ENCODE results near the gene MNDA. TPM values are rescaled to one million over a fixed set of nuclear protein-coding genes. Genes with fewer than 3 reads are reported as not detected.

The MNDA gene
- total RNA-seq (not detected), polyA plus RNA-seq (1 to 10 TPM in 1 of 4 donors, under 1 TPM in 2, not detected in 1; 0.15 to 1.3 (median 0.52) TPM)

- Mint-ChIP-seq H3K9me3 (peaks cover 0 to 25% (median 17%) of the 10 kb centered on the region in 7 donors), H3K4me1 (peaks cover 0 to 10% (median 2%) of the 10 kb centered on the region in 4 donors), H3K27ac (peak within 1 kb of the TSS in 2 of 3 donors; percentile 11 to 20), H3K36me3 (peaks cover 9% of the 10 kb centered on the region), H3K4me3 (no peak within 1 kb of the TSS), H3K27me3 (peaks cover 5% of the 10 kb centered on the region)
- no peaks in the 10 kb centered on the region for H3K36me3 ChIP-seq (ENCODE audit: control insufficient read depth, insufficient read depth, low read length)
- H3K4me3 ChIP-seq (ENCODE audit: low read depth, low read length) = no peak within 1 kb of the TSS
- no peaks in the 10 kb centered on the region for H3K4me1 ChIP-seq (ENCODE audit: control insufficient read depth, insufficient read depth, low read length, poor library complexity, severe bottlenecking)
- ATAC-seq (ENCODE audit: low read depth in 2 of 2) (peak in 1 of 2 donors; percentile 34), DNase-seq (no peak)
- H3K27ac ChIP-seq (ENCODE audit: insufficient read depth, low read length, poor library complexity, severe bottlenecking) = no peak within 1 kb of the TSS
- peaks cover 0 to 7% of the 10 kb centered on the region in 2 experiments for H3K9me3 ChIP-seq (ENCODE audit: control insufficient read depth in 2 of 2, low read length in 2 of 2)
- no peaks in the 10 kb centered on the region for H3K27me3 ChIP-seq (ENCODE audit: control insufficient read depth, insufficient read depth, low read length)
Observed at GRCh38 chr1:158830904-158831507, at the start of gene MNDA. TSS of gene MNDA (plus strand) at chr1:158831351. CDS start at chr1:158842154, 10,803 bp downstream.

DNA sequence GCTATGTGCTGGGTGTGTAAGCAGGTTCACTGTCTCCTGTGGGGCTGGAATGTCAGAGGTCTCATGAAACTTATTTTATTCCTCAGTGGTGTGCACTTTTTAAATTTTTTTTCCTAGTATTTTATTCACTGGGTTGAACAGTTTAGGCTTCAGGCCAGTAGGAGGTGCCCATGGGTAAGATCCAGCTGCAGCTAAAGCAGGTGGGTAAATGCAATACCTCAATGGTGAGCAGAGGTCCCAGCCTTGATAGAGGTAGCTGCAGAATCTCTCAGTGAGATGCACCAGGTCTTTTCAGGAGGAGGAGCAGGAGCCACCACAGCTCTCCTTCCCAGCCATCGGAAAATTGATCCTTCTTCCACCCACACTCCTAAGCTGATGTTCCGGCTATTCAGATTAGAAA lies 37.5 kb upstream of the MNDA start:
- Histone ChIP-seq H3K27me3 (ENCODE audit: control insufficient read depth, insufficient read depth, low read length) (no peaks in the 10 kb centered on the region), H3K9me3 (ENCODE audit: control insufficient read depth in 2 of 2, low read length in 2 of 2) (no peaks in the 10 kb centered on the region), H3K4me3 (ENCODE audit: low read depth, low read length) (no peak overlapping the region), H3K27ac (ENCODE audit: insufficient read depth, low read length, poor library complexity, severe bottlenecking) (no peak overlapping the region), H3K4me1 (ENCODE audit: control insufficient read depth, insufficient read depth, low read length, poor library complexity, severe bottlenecking) (no peaks in the 10 kb centered on the region), H3K36me3 (ENCODE audit: control insufficient read depth, insufficient read depth, low read length) (no peaks in the 10 kb centered on the region)
- Mint-ChIP-seq H3K27me3 (peaks cover 16% of the 10 kb centered on the region), H3K36me3 (no peaks in the 10 kb centered on the region), H3K9me3 (peaks cover 0 to 3% (median 0%) of the 10 kb centered on the region in 7 donors), H3K27ac (no peak overlapping the region), H3K4me3 (no peak overlapping the region), H3K4me1 (peaks cover 0 to 2% (median 0%) of the 10 kb centered on the region in 4 donors)
- DNase-seq = peak in 2 of 3 donors; percentile 40 to 57
- no peak for ATAC-seq (ENCODE audit: low read depth in 2 of 2)

GRCh38 chr1:158794247-158794646 lies 36.9 kb upstream of the MNDA start:
- no peak for ATAC-seq (ENCODE audit: low read depth in 2 of 2)
- no peaks in the 10 kb centered on the region for H3K4me1 ChIP-seq (ENCODE audit: control insufficient read depth, insufficient read depth, low read length, poor library complexity, severe bottlenecking)
- H3K9me3 Mint-ChIP-seq = peaks cover 0 to 3% (median 0%) of the 10 kb centered on the region in 7 donors

DNA sequence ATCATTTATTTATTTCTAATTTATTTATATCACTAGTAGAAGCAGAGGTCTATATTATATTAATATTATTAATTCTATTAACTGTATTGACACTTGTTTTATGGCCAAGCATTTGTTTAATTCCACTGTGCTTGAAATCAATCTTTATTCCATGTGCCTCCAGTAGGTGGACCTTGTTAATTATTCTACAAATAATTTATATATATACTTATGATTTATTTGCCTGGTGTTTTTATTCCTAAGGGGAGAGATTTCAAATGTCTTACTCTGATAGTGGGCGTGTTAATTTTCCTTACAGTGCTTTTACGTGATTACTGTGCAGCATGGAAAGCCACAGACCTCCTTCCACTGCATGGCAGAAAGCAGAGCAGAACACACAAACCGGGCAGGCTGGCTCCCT lies 32.6 kb upstream of the MNDA start:
- Mint-ChIP-seq H3K27ac (no peak overlapping the region), H3K4me3 (no peak overlapping the region), H3K27me3 (peaks cover 22% of the 10 kb centered on the region), H3K4me1 (peaks cover 0 to 1% (median 0%) of the 10 kb centered on the region in 4 donors), H3K36me3 (no peaks in the 10 kb centered on the region), H3K9me3 (no peaks in the 10 kb centered on the region)
- DNase-seq (peak in 1 of 3 donors; percentile 7), ATAC-seq (ENCODE audit: low read depth in 2 of 2) (no peak)
- no peaks in the 10 kb centered on the region for H3K9me3 ChIP-seq (ENCODE audit: control insufficient read depth in 2 of 2, low read length in 2 of 2)
- peaks cover 18% of the 10 kb centered on the region for H3K27me3 ChIP-seq (ENCODE audit: control insufficient read depth, insufficient read depth, low read length)
- no peaks in the 10 kb centered on the region for H3K4me1 ChIP-seq (ENCODE audit: control insufficient read depth, insufficient read depth, low read length, poor library complexity, severe bottlenecking)
- H3K27ac ChIP-seq (ENCODE audit: insufficient read depth, low read length, poor library complexity, severe bottlenecking) = no peak overlapping the region
- no peak overlapping the region for H3K4me3 ChIP-seq (ENCODE audit: low read depth, low read length)
- no peaks in the 10 kb centered on the region for H3K36me3 ChIP-seq (ENCODE audit: control insufficient read depth, insufficient read depth, low read length)

More at GRCh38 chr1:158794247-158794646, 36.9 kb upstream of the MNDA start:
- no peak overlapping the region for H3K27ac Mint-ChIP-seq
- peaks cover 16% of the 10 kb centered on the region for H3K27me3 Mint-ChIP-seq
- DNase-seq = no peak
- no peaks in the 10 kb centered on the region for H3K36me3 Mint-ChIP-seq
- Histone ChIP-seq H3K27me3 (ENCODE audit: control insufficient read depth, insufficient read depth, low read length) (no peaks in the 10 kb centered on the region), H3K4me3 (ENCODE audit: low read depth, low read length) (no peak overlapping the region), H3K27ac (ENCODE audit: insufficient read depth, low read length, poor library complexity, severe bottlenecking) (no peak overlapping the region), H3K9me3 (ENCODE audit: control insufficient read depth in 2 of 2, low read length in 2 of 2) (no peaks in the 10 kb centered on the region), H3K36me3 (ENCODE audit: control insufficient read depth, insufficient read depth, low read length) (no peaks in the 10 kb centered on the region)
- peaks cover 0 to 2% (median 0%) of the 10 kb centered on the region in 4 donors for H3K4me1 Mint-ChIP-seq
- no peak overlapping the region for H3K4me3 Mint-ChIP-seq

DNA sequence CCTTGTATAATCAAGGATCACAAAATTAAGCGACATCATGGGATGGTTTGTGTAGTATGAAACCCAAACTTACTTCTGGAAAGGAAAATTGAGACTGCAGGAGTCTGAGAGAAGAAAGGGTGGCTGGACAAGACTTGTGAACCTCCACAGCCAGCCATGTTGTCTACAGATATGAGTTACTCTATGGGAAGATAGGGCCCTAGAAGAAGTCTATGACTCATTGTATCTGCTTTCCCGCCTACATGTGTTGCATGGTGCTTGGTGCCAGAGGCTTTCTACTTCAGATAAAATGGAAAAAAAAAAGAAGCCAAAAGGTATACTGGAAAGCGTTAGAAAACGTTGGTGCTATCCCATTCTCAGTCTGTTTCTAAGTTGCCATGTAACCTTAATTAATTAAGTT lies 31.5 kb upstream of the MNDA start:
- H3K36me3 Mint-ChIP-seq = no peaks in the 10 kb centered on the region
- Histone ChIP-seq H3K9me3 (ENCODE audit: control insufficient read depth in 2 of 2, low read length in 2 of 2) (no peaks in the 10 kb centered on the region), H3K36me3 (ENCODE audit: control insufficient read depth, insufficient read depth, low read length) (no peaks in the 10 kb centered on the region), H3K4me3 (ENCODE audit: low read depth, low read length) (no peak overlapping the region), H3K27me3 (ENCODE audit: control insufficient read depth, insufficient read depth, low read length) (peaks cover 20% of the 10 kb centered on the region), H3K27ac (ENCODE audit: insufficient read depth, low read length, poor library complexity, severe bottlenecking) (no peak overlapping the region), H3K4me1 (ENCODE audit: control insufficient read depth, insufficient read depth, low read length, poor library complexity, severe bottlenecking) (no peaks in the 10 kb centered on the region)
- no peak for DNase-seq
- ATAC-seq (ENCODE audit: low read depth in 2 of 2) = no peak
- no peaks in the 10 kb centered on the region for H3K9me3 Mint-ChIP-seq
- H3K4me3 Mint-ChIP-seq = no peak overlapping the region
- H3K4me1 Mint-ChIP-seq = peaks cover 0 to 1% (median 0%) of the 10 kb centered on the region in 4 donors
- peaks cover 17% of the 10 kb centered on the region for H3K27me3 Mint-ChIP-seq
- H3K27ac Mint-ChIP-seq = no peak overlapping the region

- H3K27me3 ChIP-seq (ENCODE audit: control insufficient read depth, insufficient read depth, low read length) = peaks cover 22% of the 10 kb centered on the region
- H3K27me3 Mint-ChIP-seq = peaks cover 21% of the 10 kb centered on the region
- no peak overlapping the region for H3K4me3 Mint-ChIP-seq
- no peak overlapping the region for H3K4me3 ChIP-seq (ENCODE audit: low read depth, low read length)
- no peaks in the 10 kb centered on the region for H3K36me3 Mint-ChIP-seq
- no peak overlapping the region for H3K27ac ChIP-seq (ENCODE audit: insufficient read depth, low read length, poor library complexity, severe bottlenecking)
- no peaks in the 10 kb centered on the region for H3K4me1 ChIP-seq (ENCODE audit: control insufficient read depth, insufficient read depth, low read length, poor library complexity, severe bottlenecking)
- no peaks in the 10 kb centered on the region for H3K9me3 Mint-ChIP-seq
- no peaks in the 10 kb centered on the region for H3K36me3 ChIP-seq (ENCODE audit: control insufficient read depth, insufficient read depth, low read length)
- DNase-seq (no peak), ATAC-seq (ENCODE audit: low read depth in 2 of 2) (no peak)
- no peak overlapping the region for H3K27ac Mint-ChIP-seq
- peaks cover 0 to 1% (median 0%) of the 10 kb centered on the region in 4 donors for H3K4me1 Mint-ChIP-seq
- H3K9me3 ChIP-seq (ENCODE audit: control insufficient read depth in 2 of 2, low read length in 2 of 2) = no peaks in the 10 kb centered on the region
Observed at GRCh38 chr1:158800526-158800925, 30.6 kb upstream of the MNDA start.

DNA sequence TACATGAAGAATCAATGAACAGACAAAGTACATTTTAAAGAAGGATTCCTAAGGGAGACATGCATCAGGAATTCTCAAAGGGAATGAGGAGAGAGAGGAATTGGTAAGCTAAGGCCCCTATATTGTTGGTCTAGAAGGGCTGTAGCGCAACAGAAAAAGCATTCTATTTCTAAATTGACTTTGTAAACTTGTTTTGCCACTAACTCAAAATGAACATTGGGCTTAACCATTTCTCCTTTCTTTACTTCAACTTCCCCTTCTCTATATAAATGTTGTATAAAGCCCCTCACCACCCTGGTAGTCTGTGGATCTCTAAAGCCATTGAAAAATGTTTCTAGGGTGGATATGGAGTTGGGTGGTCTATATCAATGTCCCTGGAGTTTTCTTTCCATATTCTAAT lies 29.8 kb upstream of the MNDA start:
- no peak overlapping the region for H3K4me3 ChIP-seq (ENCODE audit: low read depth, low read length)
- H3K9me3 Mint-ChIP-seq = no peaks in the 10 kb centered on the region
- H3K4me1 ChIP-seq (ENCODE audit: control insufficient read depth, insufficient read depth, low read length, poor library complexity, severe bottlenecking) = no peaks in the 10 kb centered on the region
- peaks cover 21% of the 10 kb centered on the region for H3K27me3 Mint-ChIP-seq
- peaks cover 0 to 1% (median 0%) of the 10 kb centered on the region in 4 donors for H3K4me1 Mint-ChIP-seq
- no peak overlapping the region for H3K27ac Mint-ChIP-seq
- H3K36me3 Mint-ChIP-seq = no peaks in the 10 kb centered on the region
- peaks cover 22% of the 10 kb centered on the region for H3K27me3 ChIP-seq (ENCODE audit: control insufficient read depth, insufficient read depth, low read length)
- no peaks in the 10 kb centered on the region for H3K9me3 ChIP-seq (ENCODE audit: control insufficient read depth in 2 of 2, low read length in 2 of 2)
- H3K27ac ChIP-seq (ENCODE audit: insufficient read depth, low read length, poor library complexity, severe bottlenecking) = no peak overlapping the region
- DNase-seq (no peak), ATAC-seq (ENCODE audit: low read depth in 2 of 2) (no peak)
- H3K4me3 Mint-ChIP-seq = no peak overlapping the region
- no peaks in the 10 kb centered on the region for H3K36me3 ChIP-seq (ENCODE audit: control insufficient read depth, insufficient read depth, low read length)

- H3K4me3 Mint-ChIP-seq = no peak overlapping the region
- no peak overlapping the region for H3K27ac Mint-ChIP-seq
- no peak overlapping the region for H3K4me3 ChIP-seq (ENCODE audit: low read depth, low read length)
- H3K27ac ChIP-seq (ENCODE audit: insufficient read depth, low read length, poor library complexity, severe bottlenecking) = no peak overlapping the region
- H3K27me3 ChIP-seq (ENCODE audit: control insufficient read depth, insufficient read depth, low read length) = peaks cover 22% of the 10 kb centered on the region
- DNase-seq (no peak), ATAC-seq (ENCODE audit: low read depth in 2 of 2) (no peak)
- H3K36me3 Mint-ChIP-seq = no peaks in the 10 kb centered on the region
- H3K9me3 ChIP-seq (ENCODE audit: control insufficient read depth in 2 of 2, low read length in 2 of 2) = no peaks in the 10 kb centered on the region
- H3K9me3 Mint-ChIP-seq = no peaks in the 10 kb centered on the region
- H3K4me1 ChIP-seq (ENCODE audit: control insufficient read depth, insufficient read depth, low read length, poor library complexity, severe bottlenecking) = no peaks in the 10 kb centered on the region
- H3K36me3 ChIP-seq (ENCODE audit: control insufficient read depth, insufficient read depth, low read length) = no peaks in the 10 kb centered on the region
- H3K27me3 Mint-ChIP-seq = peaks cover 29% of the 10 kb centered on the region
- peaks cover 0 to 1% (median 0%) of the 10 kb centered on the region in 4 donors for H3K4me1 Mint-ChIP-seq
Observed at GRCh38 chr1:158803678-158804077, 27.5 kb upstream of the MNDA start.

Data from CD4-positive, CD25-positive, alpha-beta regulatory T cell (primary cell).